ENCODE measurements around the gene CLEC14A.

Gene CLEC14A

DNA sequence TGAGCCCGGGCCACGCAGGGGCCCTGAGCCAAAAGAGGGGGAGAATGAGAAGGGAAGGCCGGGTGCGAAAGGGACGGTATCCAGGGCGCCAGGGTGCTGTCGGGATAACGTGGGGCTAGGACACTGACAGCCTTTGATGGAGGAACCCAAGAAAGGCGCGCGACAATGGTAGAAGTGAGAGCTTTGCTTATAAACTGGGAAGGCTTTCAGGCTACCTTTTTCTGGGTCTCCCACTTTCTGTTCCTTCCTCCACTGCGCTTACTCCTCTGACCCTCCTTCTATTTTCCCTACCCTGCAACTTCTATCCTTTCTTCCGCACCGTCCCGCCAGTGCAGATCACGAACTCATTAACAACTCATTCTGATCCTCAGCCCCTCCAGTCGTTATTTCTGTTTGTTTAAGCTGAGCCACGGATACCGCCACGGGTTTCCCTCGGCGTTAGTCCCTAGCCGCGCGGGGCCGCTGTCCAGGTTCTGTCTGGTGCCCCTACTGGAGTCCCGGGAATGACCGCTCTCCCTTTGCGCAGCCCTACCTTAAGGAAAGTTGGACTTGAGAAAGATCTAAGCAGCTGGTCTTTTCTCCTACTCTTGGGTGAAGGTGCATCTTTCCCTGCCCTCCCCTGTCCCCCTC, 45.2 kb downstream of the CLEC14A start:
- H3K4me3 ChIP-seq (ENCODE audit: low read depth, low read length) = peak overlapping the region; percentile 65
- TF ChIP-seq, protein P1, sequence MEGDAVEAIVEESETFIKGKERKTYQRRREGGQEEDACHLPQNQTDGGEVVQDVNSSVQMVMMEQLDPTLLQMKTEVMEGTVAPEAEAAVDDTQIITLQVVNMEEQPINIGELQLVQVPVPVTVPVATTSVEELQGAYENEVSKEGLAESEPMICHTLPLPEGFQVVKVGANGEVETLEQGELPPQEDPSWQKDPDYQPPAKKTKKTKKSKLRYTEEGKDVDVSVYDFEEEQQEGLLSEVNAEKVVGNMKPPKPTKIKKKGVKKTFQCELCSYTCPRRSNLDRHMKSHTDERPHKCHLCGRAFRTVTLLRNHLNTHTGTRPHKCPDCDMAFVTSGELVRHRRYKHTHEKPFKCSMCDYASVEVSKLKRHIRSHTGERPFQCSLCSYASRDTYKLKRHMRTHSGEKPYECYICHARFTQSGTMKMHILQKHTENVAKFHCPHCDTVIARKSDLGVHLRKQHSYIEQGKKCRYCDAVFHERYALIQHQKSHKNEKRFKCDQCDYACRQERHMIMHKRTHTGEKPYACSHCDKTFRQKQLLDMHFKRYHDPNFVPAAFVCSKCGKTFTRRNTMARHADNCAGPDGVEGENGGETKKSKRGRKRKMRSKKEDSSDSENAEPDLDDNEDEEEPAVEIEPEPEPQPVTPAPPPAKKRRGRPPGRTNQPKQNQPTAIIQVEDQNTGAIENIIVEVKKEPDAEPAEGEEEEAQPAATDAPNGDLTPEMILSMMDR (IDR thresholded peaks at IDR 0.05; ENCODE audit: low read depth, low read length) = peak; percentile 64

DNA sequence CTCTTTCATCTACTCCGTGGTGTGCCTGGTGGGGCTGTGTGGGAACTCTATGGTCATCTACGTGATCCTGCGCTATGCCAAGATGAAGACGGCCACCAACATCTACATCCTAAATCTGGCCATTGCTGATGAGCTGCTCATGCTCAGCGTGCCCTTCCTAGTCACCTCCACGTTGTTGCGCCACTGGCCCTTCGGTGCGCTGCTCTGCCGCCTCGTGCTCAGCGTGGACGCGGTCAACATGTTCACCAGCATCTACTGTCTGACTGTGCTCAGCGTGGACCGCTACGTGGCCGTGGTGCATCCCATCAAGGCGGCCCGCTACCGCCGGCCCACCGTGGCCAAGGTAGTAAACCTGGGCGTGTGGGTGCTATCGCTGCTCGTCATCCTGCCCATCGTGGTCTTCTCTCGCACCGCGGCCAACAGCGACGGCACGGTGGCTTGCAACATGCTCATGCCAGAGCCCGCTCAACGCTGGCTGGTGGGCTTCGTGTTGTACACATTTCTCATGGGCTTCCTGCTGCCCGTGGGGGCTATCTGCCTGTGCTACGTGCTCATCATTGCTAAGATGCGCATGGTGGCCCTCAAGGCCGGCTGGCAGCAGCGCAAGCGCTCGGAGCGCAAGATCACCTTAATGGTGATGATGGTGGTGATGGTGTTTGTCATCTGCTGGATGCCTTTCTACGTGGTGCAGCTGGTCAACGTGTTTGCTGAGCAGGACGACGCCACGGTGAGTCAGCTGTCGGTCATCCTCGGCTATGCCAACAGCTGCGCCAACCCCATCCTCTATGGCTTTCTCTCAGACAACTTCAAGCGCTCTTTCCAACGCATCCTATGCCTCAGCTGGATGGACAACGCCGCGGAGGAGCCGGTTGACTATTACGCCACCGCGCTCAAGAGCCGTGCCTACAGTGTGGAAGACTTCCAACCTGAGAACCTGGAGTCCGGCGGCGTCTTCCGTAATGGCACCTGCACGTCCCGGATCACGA, 46.0 kb downstream of the CLEC14A start:
- H3K4me3 ChIP-seq (ENCODE audit: low read depth, low read length) = peak overlapping the region; percentile 65
- TF ChIP-seq, protein P1 (IDR thresholded peaks at IDR 0.05; ENCODE audit: low read depth, low read length) = no peak

DNA sequence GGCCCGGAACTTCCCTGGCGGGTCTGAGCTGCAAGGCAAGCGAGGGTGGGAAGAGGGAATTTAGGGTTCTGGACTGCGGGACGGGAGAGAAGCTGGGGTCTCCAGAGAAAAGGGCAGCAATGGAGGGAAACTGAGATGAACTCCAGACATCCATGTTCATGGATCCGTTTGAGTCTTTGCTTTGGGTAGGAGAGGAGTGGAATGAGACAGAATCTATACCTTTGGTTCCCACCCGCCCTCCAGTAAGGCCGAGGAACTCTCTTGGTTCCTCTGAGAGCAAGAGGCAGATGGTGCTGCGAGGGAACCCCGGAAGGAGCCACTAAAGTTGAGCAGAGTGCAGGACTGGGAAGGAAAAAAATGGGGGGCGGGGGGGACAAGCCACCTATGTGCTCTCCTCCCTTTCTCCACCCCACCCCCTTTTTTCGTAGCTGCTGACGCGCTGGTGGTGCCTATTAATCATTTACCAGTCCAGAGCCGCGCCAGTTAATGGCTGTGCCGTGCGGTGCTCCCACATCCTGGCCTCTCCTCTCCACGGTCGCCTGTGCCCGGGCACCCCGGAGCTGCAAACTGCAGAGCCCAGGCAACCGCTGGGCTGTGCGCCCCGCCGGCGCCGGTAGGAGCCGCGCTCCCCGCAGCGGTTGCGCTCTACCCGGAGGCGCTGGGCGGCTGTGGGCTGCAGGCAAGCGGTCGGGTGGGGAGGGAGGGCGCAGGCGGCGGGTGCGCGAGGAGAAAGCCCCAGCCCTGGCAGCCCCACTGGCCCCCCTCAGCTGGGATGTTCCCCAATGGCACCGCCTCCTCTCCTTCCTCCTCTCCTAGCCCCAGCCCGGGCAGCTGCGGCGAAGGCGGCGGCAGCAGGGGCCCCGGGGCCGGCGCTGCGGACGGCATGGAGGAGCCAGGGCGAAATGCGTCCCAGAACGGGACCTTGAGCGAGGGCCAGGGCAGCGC, 47.0 kb downstream of the CLEC14A start:
- H3K4me3 ChIP-seq (ENCODE audit: low read depth, low read length) = peak overlapping the region; percentile 65
- TF ChIP-seq, protein P1 (IDR thresholded peaks at IDR 0.05; ENCODE audit: low read depth, low read length) = peak; percentile 35; the same call in 1 of the 2 replicates

GRCh38 chr14:38207736-38208617, 47.9 kb downstream of the CLEC14A start, which contains the start of gene SSTR1:
Gene SSTR1 (plus strand): TSS chr14:38207904. CDS start chr14:38209390, 1,486 bp downstream.
- TF ChIP-seq, protein P1 (IDR thresholded peaks at IDR 0.05; ENCODE audit: low read depth, low read length) = no peak
- peak within 1 kb of the TSS; percentile 65 for H3K4me3 ChIP-seq (ENCODE audit: low read depth, low read length)

GRCh38 chr14:38207377-38207735, 48.5 kb downstream of the CLEC14A start:
- TF ChIP-seq, protein P1 (IDR thresholded peaks at IDR 0.05; ENCODE audit: low read depth, low read length) = no peak
- H3K4me3 ChIP-seq (ENCODE audit: low read depth, low read length) = peak overlapping the region; percentile 65

DNA sequence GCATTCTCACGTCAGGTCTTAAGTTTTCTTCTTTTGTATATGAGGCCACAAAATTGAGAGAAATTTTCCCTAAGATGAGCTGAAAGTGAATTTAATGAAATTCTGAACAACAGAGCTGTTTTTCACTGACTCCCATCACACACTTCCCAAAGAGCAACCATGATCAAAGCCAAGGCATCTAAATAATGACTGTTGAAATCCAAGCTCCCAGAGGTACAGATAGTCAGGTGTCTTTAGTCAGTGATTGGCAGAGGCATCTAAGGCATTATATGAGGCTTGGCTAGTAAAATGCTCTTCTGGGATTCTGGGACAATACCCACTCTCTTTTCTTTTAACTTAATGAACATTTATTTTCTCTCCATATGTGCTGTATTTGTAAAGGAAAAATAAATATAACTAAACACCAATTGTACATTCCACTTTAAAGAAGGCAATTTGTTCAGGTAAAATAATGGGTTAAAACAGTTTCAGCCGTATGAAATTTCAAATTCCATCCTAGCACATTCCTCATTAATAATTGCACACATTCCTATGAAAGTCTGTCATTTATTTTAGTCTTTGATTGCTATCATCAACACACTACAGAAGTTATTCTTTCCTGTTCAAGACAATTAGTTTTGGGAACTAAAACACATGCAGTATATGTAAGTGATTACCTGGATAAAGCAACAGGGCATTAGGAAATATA, 49.1 kb downstream of the CLEC14A start:
- no peak overlapping the region for H3K4me3 ChIP-seq (ENCODE audit: low read depth, low read length)
- TF ChIP-seq, protein P1 (IDR thresholded peaks at IDR 0.05; ENCODE audit: low read depth, low read length) = no peak

Measured in WI38 (cell line).